Adipocyte (in vitro differentiated cells): ENCODE data around the gene BCAS3.
A peak's percentile ranks its signal among the peaks of the same experiment; 100 is the strongest.
"Not testable (repeated sequence)": the region's sequence is repeated elsewhere in the genome, so short reads cannot be mapped to it uniquely, and the experiment has no call there.

Experiments used
- DNase-seq: peaks from one replicate; pipeline ENCODE4 v3.0.0-alpha.2; 2015; ENCODE audit warnings: low read depth
- H3K27me3 ChIP-seq: replicated peaks from 2 replicates; pipeline ENCODE4 v1.7.0; 2013; ENCODE audit warnings: mild to moderate bottlenecking, low read length, moderate library complexity; ENCODE audit not compliant: control insufficient read depth, insufficient read depth
- H3K36me3 ChIP-seq: 2 replicates; pipeline ENCODE4 v1.7.0; 2013; ENCODE audit warnings: low read length, mild to moderate bottlenecking, moderate library complexity; ENCODE audit not compliant: control insufficient read depth, insufficient read depth, severe bottlenecking
- H3K4me1 ChIP-seq: 2 replicates; pipeline ENCODE4 v1.7.0; 2013; ENCODE audit warnings: mild to moderate bottlenecking, low read length, moderate library complexity; ENCODE audit not compliant: control insufficient read depth, insufficient read depth
- H3K4me3 ChIP-seq: 2 replicates; pipeline ENCODE4 v1.7.0; 2013; ENCODE audit warnings: mild to moderate bottlenecking, low read length, moderate library complexity
- H3K9ac ChIP-seq: 2 replicates; pipeline ENCODE4 v1.7.0; 2013; ENCODE audit warnings: mild to moderate bottlenecking, low read length, moderate library complexity
- H3K9me3 ChIP-seq: 2 replicates; pipeline ENCODE4 v1.7.0; 2013; ENCODE audit warnings: mild to moderate bottlenecking, low read length, moderate library complexity; ENCODE audit not compliant: control insufficient read depth

BCAS3 gene

GRCh38 chr17:60646701-60647100 is 30.9 kb upstream of the BCAS3 start:
- Histone ChIP-seq H3K4me3 (no peak overlapping the region), H3K36me3 (peaks cover 8% of the 10 kb centered on the region), H3K27me3 (no peaks in the 10 kb centered on the region), H3K4me1 (peaks cover 14% of the 10 kb centered on the region), H3K9ac (no peak overlapping the region), H3K9me3 (no peaks in the 10 kb centered on the region)
- DNase-seq, result no peak

DNA sequence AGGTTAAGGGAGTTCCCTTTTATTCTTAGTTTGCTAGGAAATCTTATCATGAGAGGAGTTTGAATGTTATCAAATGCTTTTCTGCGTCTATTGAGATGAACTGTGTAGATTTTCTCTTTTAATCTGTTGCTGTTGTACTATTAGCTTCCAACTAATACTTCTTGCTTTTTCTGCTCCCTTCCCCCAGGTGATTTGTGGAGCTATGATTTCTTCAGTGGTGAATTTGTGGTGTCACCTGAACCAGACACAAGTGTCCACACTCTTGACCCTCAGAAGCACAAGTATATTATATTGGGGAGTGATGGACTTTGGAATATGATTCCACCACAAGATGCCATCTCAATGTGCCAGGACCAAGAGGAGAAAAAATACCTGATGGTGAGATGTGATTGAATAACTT is 29.9 kb upstream of the BCAS3 start:
- Histone ChIP-seq H3K4me1 (peaks cover 10% of the 10 kb centered on the region), H3K9me3 (no peaks in the 10 kb centered on the region), H3K4me3 (no peak overlapping the region), H3K36me3 (peaks cover 9% of the 10 kb centered on the region), H3K9ac (no peak overlapping the region), H3K27me3 (no peaks in the 10 kb centered on the region)
- DNase-seq, result no peak

- no peaks in the 10 kb centered on the region for H3K27me3 ChIP-seq
- H3K4me3 ChIP-seq, result no peak overlapping the region
- H3K9me3 ChIP-seq, result no peaks in the 10 kb centered on the region
- no peaks in the 10 kb centered on the region for H3K4me1 ChIP-seq
- H3K9ac ChIP-seq, result no peak overlapping the region
- H3K36me3 ChIP-seq, result peaks cover 9% of the 10 kb centered on the region
- DNase-seq, result no peak
Observed at GRCh38 chr17:60652454-60653247, 25.0 kb upstream of the BCAS3 start.

- Histone ChIP-seq H3K4me3 (no peak overlapping the region), H3K36me3 (peaks cover 9% of the 10 kb centered on the region), H3K4me1 (no peaks in the 10 kb centered on the region), H3K27me3 (no peaks in the 10 kb centered on the region), H3K9me3 (no peaks in the 10 kb centered on the region), H3K9ac (no peak overlapping the region)
- DNase-seq, result no peak
Observed at GRCh38 chr17:60653569-60653968, 24.1 kb upstream of the BCAS3 start.

GRCh38 chr17:60656499-60656898 is 21.2 kb upstream of the BCAS3 start:
- Histone ChIP-seq H3K9me3 (no peaks in the 10 kb centered on the region), H3K9ac (no peak overlapping the region), H3K4me3 (no peak overlapping the region), H3K4me1 (no peaks in the 10 kb centered on the region), H3K36me3 (peaks cover 3% of the 10 kb centered on the region), H3K27me3 (no peaks in the 10 kb centered on the region)
- DNase-seq, result no peak

- no peak overlapping the region for H3K9ac ChIP-seq
- H3K27me3 ChIP-seq, result no peaks in the 10 kb centered on the region
- peaks cover 9% of the 10 kb centered on the region for H3K4me1 ChIP-seq
Observed at GRCh38 chr17:60659156-60659555, 18.5 kb upstream of the BCAS3 start.

DNA sequence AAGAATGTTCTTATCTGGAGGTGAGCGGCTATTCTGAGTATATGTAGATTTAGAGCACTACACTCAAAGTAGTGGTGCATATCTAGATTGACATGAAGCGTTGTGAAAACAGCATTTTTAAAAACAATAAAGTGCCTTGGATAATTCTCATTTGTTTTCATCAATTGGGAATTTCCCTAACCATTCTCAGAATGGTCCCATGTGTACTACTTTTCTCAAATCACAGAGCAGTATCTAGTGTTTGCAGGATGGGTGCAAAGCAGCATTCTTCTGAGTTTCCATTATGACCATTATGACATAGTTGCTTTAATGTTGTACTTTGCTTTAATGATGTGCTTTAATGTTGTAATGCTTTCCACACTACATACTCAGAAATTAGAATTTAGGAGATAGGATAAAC is 16.2 kb upstream of the BCAS3 start:
- H3K4me3 ChIP-seq, result no peak overlapping the region
- no peak for DNase-seq
- H3K9ac ChIP-seq, result no peak overlapping the region
- H3K36me3 ChIP-seq, result peaks cover 6% of the 10 kb centered on the region
- H3K9me3 ChIP-seq, result no peaks in the 10 kb centered on the region
- peaks cover 13% of the 10 kb centered on the region for H3K4me1 ChIP-seq
- H3K27me3 ChIP-seq, result no peaks in the 10 kb centered on the region

More at GRCh38 chr17:60659156-60659555, 18.5 kb upstream of the BCAS3 start:
- no peak for DNase-seq
- peaks cover 6% of the 10 kb centered on the region for H3K36me3 ChIP-seq
- no peaks in the 10 kb centered on the region for H3K9me3 ChIP-seq
- H3K4me3 ChIP-seq, result no peak overlapping the region

GRCh38 chr17:60664022-60664421 is 13.6 kb upstream of the BCAS3 start:
- Histone ChIP-seq H3K27me3 (no peaks in the 10 kb centered on the region), H3K36me3 (peaks cover 6% of the 10 kb centered on the region), H3K9me3 (no peaks in the 10 kb centered on the region), H3K4me3 (no peak overlapping the region), H3K9ac (no peak overlapping the region), H3K4me1 (peaks cover 13% of the 10 kb centered on the region)
- peak; percentile 64 for DNase-seq

GRCh38 chr17:60665602-60666001 is 12.0 kb upstream of the BCAS3 start:
- DNase-seq, result no peak
- Histone ChIP-seq H3K4me3 (no peak overlapping the region), H3K9me3 (no peaks in the 10 kb centered on the region), H3K36me3 (peaks cover 6% of the 10 kb centered on the region), H3K27me3 (no peaks in the 10 kb centered on the region), H3K9ac (no peak overlapping the region), H3K4me1 (peaks cover 13% of the 10 kb centered on the region)

- not testable (repeated sequence) for DNase-seq, H3K9ac ChIP-seq, H3K9me3 ChIP-seq, H3K36me3 ChIP-seq, H3K27me3 ChIP-seq, H3K4me1 ChIP-seq, H3K4me3 ChIP-seq
Observed at GRCh38 chr17:60668741-60669140, 8.9 kb upstream of the BCAS3 start.

DNA sequence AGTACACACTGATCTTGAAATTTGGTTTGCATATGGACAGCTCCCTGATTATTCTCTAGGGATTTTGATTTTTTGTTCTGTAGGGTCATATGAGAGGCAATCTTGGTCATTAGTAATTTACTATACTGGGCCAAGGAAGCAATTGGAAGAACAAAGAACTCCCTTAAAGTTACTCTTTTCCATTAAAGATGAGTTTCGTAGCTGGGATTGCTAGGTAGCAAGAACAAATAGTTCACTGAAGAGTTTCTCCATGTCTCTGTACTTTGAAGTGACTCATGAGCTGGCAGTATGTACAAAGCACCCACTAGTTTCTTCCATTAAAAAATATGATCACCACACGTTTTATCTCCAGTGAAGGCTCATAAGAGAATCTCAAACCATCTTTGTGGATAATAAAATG is 6.2 kb upstream of the BCAS3 start:
- Histone ChIP-seq H3K9ac (no peak overlapping the region), H3K4me3 (no peak overlapping the region), H3K9me3 (no peaks in the 10 kb centered on the region), H3K36me3 (no peaks in the 10 kb centered on the region), H3K4me1 (no peaks in the 10 kb centered on the region), H3K27me3 (no peaks in the 10 kb centered on the region)
- DNase-seq, result no peak

DNA sequence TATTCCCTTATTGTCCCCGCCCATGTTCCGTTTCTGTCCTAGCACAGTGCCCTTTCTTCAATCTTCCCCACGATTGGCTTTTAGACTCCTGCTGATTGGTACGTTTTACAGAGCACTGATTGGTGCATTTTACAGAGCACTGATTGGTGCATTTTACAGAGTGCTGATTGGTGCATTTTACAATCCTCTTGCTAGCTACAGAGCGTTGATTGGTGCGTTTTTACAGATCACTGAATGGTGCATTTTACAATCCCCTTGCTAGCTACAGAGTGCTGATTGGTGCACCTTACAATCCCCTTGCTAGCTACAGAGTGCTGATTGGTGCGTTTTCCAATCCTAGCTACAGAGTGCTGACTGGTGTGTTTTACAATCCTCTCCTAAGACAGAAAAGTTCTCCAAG is 3.0 kb upstream of the BCAS3 start:
- DNase-seq, H3K9ac ChIP-seq, H3K4me3 ChIP-seq, H3K36me3 ChIP-seq, H3K27me3 ChIP-seq, H3K9me3 ChIP-seq: not testable (repeated sequence)
- H3K4me1 ChIP-seq, result peaks cover 12% of the 10 kb centered on the region
